Type B pancreatic cell (in vitro differentiated cells): ENCODE data around the gene MEGF11. TPM values are rescaled to one million over a fixed set of nuclear protein-coding genes. Genes with fewer than 3 reads are reported as not detected.

Experiments
- DNase-seq: peaks from one replicate; pipeline ENCODE4 v3.0.0; 2021; ENCODE audit warnings: mixed read lengths; ENCODE audit not compliant: unreplicated experiment; ENCODE audit errors: extremely low spot score
- H3K27ac Mint-ChIP-seq: 2 replicates; pipeline ENCODE4 v1.8.0; 2021; ENCODE audit warnings: mild to moderate bottlenecking, mixed read lengths
- H3K27me3 Mint-ChIP-seq: 2 replicates; pipeline ENCODE4 v1.8.0; 2021; ENCODE audit warnings: mixed read lengths
- H3K36me3 Mint-ChIP-seq: 2 replicates; pipeline ENCODE4 v1.8.0; 2021; ENCODE audit warnings: mixed read lengths
- H3K4me1 Mint-ChIP-seq: one replicate; pipeline ENCODE4 v1.8.0; 2021; ENCODE audit warnings: mixed read lengths; ENCODE audit not compliant: unreplicated experiment
- H3K4me3 Mint-ChIP-seq: 2 replicates; pipeline ENCODE4 v1.8.0; 2021; ENCODE audit warnings: mild to moderate bottlenecking, mixed read lengths
- H3K9me3 Mint-ChIP-seq: 2 replicates; pipeline ENCODE4 v1.8.0; 2021; ENCODE audit warnings: mixed read lengths
- CTCF ChIP-seq: fragments of 200-600 bp; sonication (generic); conservative IDR thresholded peaks from 2 replicates; pipeline ENCODE4 v1.5.0; 2021; ENCODE audit warnings: antibody characterized with exemption, mild to moderate bottlenecking
- total RNA-seq: library from RNA; stranded (reverse); gene quantifications from 2 replicates; pipeline ENCODE4 v1.2.1, GENCODE V29; 2021; ENCODE audit warnings: low replicate concordance

The MEGF11 gene
- total RNA-seq, 1 donor from 2014 or later, result 3.3 TPM

- TF ChIP-seq CTCF, result no peak
- Mint-ChIP-seq H3K36me3 (no peaks in the 10 kb centered on the region), H3K27ac (no peak overlapping the region), H3K27me3 (peaks cover 22% of the 10 kb centered on the region), H3K9me3 (no peaks in the 10 kb centered on the region), H3K4me1 (peaks cover 26% of the 10 kb centered on the region), H3K4me3 (no peak overlapping the region)
- DNase-seq, result no peak
Observed at GRCh38 chr15:66071921-66072295, 181.6 kb downstream of the MEGF11 start.

- no peak overlapping the region for H3K27ac Mint-ChIP-seq
- no peaks in the 10 kb centered on the region for H3K36me3 Mint-ChIP-seq
- TF ChIP-seq CTCF, result no peak
- DNase-seq, result no peak
- H3K4me1 Mint-ChIP-seq, result peaks cover 26% of the 10 kb centered on the region
- no peak overlapping the region for H3K4me3 Mint-ChIP-seq
- H3K9me3 Mint-ChIP-seq, result no peaks in the 10 kb centered on the region
- peaks cover 24% of the 10 kb centered on the region for H3K27me3 Mint-ChIP-seq
Observed at GRCh38 chr15:66071160-66071920, 182.2 kb downstream of the MEGF11 start.

GRCh38 chr15:66070220-66070934, 183.2 kb downstream of the MEGF11 start:
- peaks cover 26% of the 10 kb centered on the region for H3K4me1 Mint-ChIP-seq
- H3K4me3 Mint-ChIP-seq, result no peak overlapping the region
- DNase-seq, result no peak
- no peaks in the 10 kb centered on the region for H3K36me3 Mint-ChIP-seq
- peaks cover 17% of the 10 kb centered on the region for H3K27me3 Mint-ChIP-seq
- no peak for TF ChIP-seq CTCF
- no peaks in the 10 kb centered on the region for H3K9me3 Mint-ChIP-seq
- no peak overlapping the region for H3K27ac Mint-ChIP-seq

- Mint-ChIP-seq H3K9me3 (no peaks in the 10 kb centered on the region), H3K27me3 (peaks cover 15% of the 10 kb centered on the region), H3K27ac (no peak overlapping the region), H3K4me1 (peaks cover 26% of the 10 kb centered on the region), H3K36me3 (no peaks in the 10 kb centered on the region), H3K4me3 (no peak overlapping the region)
- no peak for DNase-seq
- TF ChIP-seq CTCF, result no peak
Observed at GRCh38 chr15:66069751-66070150, 183.8 kb downstream of the MEGF11 start.

- Mint-ChIP-seq H3K9me3 (no peaks in the 10 kb centered on the region), H3K36me3 (no peaks in the 10 kb centered on the region), H3K27ac (no peak overlapping the region), H3K4me1 (peaks cover 21% of the 10 kb centered on the region), H3K27me3 (peaks cover 12% of the 10 kb centered on the region), H3K4me3 (no peak overlapping the region)
- DNase-seq, result no peak
- TF ChIP-seq CTCF, result no peak
Observed at GRCh38 chr15:66068801-66069200, 184.7 kb downstream of the MEGF11 start.
